DND-41 (cell line): ENCODE data around the gene INPP5F.

Source experiments
- ATAC-seq: fragments of 200-7000 bp; cut with Tn5 transposase; 3 replicates; pipeline ENCODE4 v1.9.1; 2021; ENCODE audit warnings: low read depth; ENCODE audit not compliant: insufficient read depth
- DNase-seq: peaks from one replicate; pipeline ENCODE4 v3.0.0-alpha.2; 2020
- H2AFZ ChIP-seq: 2 replicates; pipeline ENCODE4 v1.6.0; 2012; ENCODE audit warnings: low read depth, low read length
- H3K27ac ChIP-seq: 2 replicates; pipeline ENCODE4 v1.5.1; 2012; ENCODE audit warnings: low read length, inconsistent platforms
- H3K27me3 ChIP-seq: fragments of 200-600 bp; sonication (generic); 2 replicates; pipeline ENCODE4 v1.6.0; 2012; ENCODE audit warnings: low read length, mild to moderate bottlenecking, inconsistent platforms; ENCODE audit not compliant: insufficient read depth, poor library complexity
- H3K36me3 ChIP-seq: 2 replicates; pipeline ENCODE4 v1.5.1; 2012; ENCODE audit warnings: low read length, inconsistent platforms; ENCODE audit not compliant: insufficient read depth
- H3K4me1 ChIP-seq: 2 replicates; pipeline ENCODE4 v1.5.1; 2012; ENCODE audit warnings: mild to moderate bottlenecking, low read length; ENCODE audit not compliant: insufficient read depth
- H3K4me2 ChIP-seq: 2 replicates; pipeline ENCODE4 v1.6.0; 2012; ENCODE audit warnings: mild to moderate bottlenecking, moderate library complexity, low read length, inconsistent platforms; ENCODE audit not compliant: insufficient read depth
- H3K4me3 ChIP-seq, 2 experiments: fragments of 200-600 bp in 1 of 2; shearing (Covaris generic) in 1 of 2; 2 replicates each; pipeline ENCODE4 v1.5.1; 2012 to 2016; ENCODE audit warnings: inconsistent platforms in 2 of 2, low read length in 2 of 2, mild to moderate bottlenecking in 2 of 2, low read depth in 1 of 2, moderate library complexity in 1 of 2
- H3K79me2 ChIP-seq: 2 replicates; pipeline ENCODE4 v1.6.0; 2012; ENCODE audit warnings: low read length, inconsistent platforms; ENCODE audit not compliant: insufficient read depth
- H3K9ac ChIP-seq: 2 replicates; pipeline ENCODE4 v1.6.0; 2012; ENCODE audit warnings: low read depth, mild to moderate bottlenecking, inconsistent platforms, low read length, moderate library complexity
- H3K9me3 ChIP-seq: 2 replicates; pipeline ENCODE4 v1.5.1; 2012; ENCODE audit warnings: low read length, moderate library complexity, mild to moderate bottlenecking, inconsistent platforms; ENCODE audit not compliant: insufficient read depth, severe bottlenecking
- H4K20me1 ChIP-seq: 2 replicates; pipeline ENCODE4 v1.6.0; 2012; ENCODE audit warnings: low read length; ENCODE audit not compliant: insufficient read depth
- EZH2 ChIP-seq: IDR thresholded peaks from 3 replicates; pipeline ENCODE4 v1.6.1; 2012; ENCODE audit warnings: borderline replicate concordance, low read depth, mild to moderate bottlenecking, moderate library complexity, low read length, inconsistent platforms; ENCODE audit not compliant: severe bottlenecking
- TF ChIP-seq, protein P1 (sequence below): IDR thresholded peaks from 2 replicates; pipeline ENCODE4 v1.5.1; 2012; ENCODE audit warnings: borderline replicate concordance, low read length, moderate library complexity, mild to moderate bottlenecking; ENCODE audit not compliant: poor library complexity, severe bottlenecking; ENCODE audit errors: extremely low read depth

INPP5F gene

DNA sequence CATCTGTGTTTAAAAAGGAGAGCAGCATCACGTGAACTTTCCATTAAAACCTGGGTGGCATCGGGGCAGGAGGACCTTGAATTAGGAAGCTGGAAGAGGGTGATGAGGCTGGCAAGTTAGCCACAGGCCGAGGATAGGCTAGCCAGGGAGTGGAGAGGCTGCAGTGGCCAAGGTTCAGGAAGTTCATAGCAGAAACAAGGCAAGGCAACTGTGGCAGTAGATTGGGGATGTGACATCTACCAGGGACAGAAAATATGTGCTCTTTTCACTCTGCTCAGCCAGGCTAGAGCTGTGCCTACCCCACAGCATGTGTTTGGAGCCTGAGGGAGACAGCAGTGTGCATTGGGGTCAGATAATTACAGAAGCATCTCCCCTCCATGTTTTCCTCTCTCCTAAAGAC is 2.2 kb upstream of the INPP5F start:
- TF ChIP-seq, protein P1, sequence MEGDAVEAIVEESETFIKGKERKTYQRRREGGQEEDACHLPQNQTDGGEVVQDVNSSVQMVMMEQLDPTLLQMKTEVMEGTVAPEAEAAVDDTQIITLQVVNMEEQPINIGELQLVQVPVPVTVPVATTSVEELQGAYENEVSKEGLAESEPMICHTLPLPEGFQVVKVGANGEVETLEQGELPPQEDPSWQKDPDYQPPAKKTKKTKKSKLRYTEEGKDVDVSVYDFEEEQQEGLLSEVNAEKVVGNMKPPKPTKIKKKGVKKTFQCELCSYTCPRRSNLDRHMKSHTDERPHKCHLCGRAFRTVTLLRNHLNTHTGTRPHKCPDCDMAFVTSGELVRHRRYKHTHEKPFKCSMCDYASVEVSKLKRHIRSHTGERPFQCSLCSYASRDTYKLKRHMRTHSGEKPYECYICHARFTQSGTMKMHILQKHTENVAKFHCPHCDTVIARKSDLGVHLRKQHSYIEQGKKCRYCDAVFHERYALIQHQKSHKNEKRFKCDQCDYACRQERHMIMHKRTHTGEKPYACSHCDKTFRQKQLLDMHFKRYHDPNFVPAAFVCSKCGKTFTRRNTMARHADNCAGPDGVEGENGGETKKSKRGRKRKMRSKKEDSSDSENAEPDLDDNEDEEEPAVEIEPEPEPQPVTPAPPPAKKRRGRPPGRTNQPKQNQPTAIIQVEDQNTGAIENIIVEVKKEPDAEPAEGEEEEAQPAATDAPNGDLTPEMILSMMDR: no peak
- TF ChIP-seq EZH2: no peak
- H3K9me3 ChIP-seq: peaks cover 5% of the 10 kb centered on the region
- 0 out of 2 replicates have a peak overlapping the region, but pooled peaks have one; percentile 12 for H3K4me2 ChIP-seq
- no peak for DNase-seq
- no peak overlapping the region for H3K27ac ChIP-seq
- H3K27me3 ChIP-seq: no peaks in the 10 kb centered on the region
- peaks cover 13% of the 10 kb centered on the region for H3K79me2 ChIP-seq
- peaks cover 39% of the 10 kb centered on the region for H3K4me1 ChIP-seq
- no peaks in the 10 kb centered on the region; the same call in 1 of the 2 replicates for H4K20me1 ChIP-seq
- no peaks in the 10 kb centered on the region for H3K36me3 ChIP-seq
- no peak overlapping the region for H3K4me3 ChIP-seq
- H3K9ac ChIP-seq: no peak overlapping the region
- peak overlapping the region; percentile 36; the same call in 1 of the 2 replicates for H2AFZ ChIP-seq
- ATAC-seq: no peak

DNA sequence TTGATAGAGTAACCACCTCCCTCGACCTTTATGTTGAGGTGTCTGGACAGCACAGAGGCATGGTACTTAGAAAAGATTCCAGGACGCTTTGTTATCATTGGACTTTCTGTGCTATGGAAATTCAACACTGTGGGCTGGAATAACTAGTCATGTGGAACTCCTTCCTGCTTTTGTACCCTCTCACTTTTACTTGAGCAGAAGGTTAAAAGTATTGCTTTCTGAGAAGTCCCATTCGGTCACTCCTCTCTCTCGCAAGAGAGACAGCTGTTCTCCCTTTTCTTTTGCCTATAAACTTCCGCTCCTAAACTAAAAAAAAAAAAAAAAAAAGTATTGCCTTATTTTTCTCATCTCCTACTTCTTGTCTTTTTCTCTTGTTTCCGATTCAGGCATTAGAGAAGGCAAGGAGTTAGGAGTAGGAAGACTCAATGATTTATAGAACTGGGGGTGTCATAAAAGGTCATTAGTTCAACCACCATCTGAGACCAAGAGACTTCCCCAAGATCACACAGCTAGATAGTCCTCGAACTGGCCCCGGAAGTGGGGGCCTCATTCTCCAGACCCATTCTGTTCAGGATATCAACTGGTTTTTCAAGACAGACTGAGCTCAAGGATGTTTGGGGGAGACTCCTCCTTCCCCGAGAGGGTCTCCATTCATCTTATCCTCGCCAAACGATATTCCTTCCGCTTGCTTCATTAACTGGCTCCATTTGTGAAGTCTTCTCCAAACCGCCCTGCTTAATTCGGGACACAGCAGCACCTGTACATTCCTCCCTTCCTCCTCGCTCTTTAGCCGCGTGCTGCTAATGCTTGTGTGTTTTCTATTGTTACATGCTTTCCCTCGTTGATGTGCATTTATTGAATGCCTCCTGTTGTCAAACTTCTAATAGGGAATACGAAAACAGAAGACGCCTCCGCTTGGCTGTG is 995 bp upstream of the INPP5F start:
- no peak; the same call in 2 of the 3 replicates for ATAC-seq

DNA sequence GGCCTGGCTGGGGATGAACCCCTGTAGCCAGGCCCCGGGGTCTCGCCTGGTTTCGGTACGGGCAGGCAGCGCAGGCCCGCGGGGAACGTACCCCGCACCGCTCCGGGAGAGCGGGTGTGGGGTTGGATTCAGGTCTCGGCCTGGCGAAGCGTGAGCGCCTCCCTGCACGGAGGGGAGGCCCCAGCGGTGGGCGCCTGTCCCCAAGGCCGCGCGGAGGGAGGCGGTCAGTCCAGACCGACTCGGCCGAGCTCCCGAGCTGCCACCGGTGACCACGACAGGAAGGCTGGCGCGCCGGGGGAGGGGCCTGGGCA is 378 bp upstream of the INPP5F start:
- H3K4me3 ChIP-seq: peak overlapping the region; percentile 45 to 79; a peak in 3 of 4 replicates
- peaks cover 41% of the 10 kb centered on the region for H3K4me1 ChIP-seq
- no peaks in the 10 kb centered on the region for H3K27me3 ChIP-seq
- no peak for DNase-seq
- peaks cover 4% of the 10 kb centered on the region for H3K9me3 ChIP-seq
- H3K79me2 ChIP-seq: peaks cover 21% of the 10 kb centered on the region
- peak overlapping the region; percentile 93 for H2AFZ ChIP-seq
- no peaks in the 10 kb centered on the region; the same call in 1 of the 2 replicates for H4K20me1 ChIP-seq
- no peaks in the 10 kb centered on the region for H3K36me3 ChIP-seq
- peak overlapping the region; percentile 76 for H3K9ac ChIP-seq
- TF ChIP-seq, protein P1: no peak
- TF ChIP-seq EZH2: no peak
- H3K4me2 ChIP-seq: peak overlapping the region; percentile 83
- H3K27ac ChIP-seq: peak overlapping the region; percentile 68
- ATAC-seq: peak; percentile 64

More for the DNA sequence above, 995 bp upstream of the INPP5F start:
- H4K20me1 ChIP-seq: no peaks in the 10 kb centered on the region; the same call in 1 of the 2 replicates
- no peaks in the 10 kb centered on the region for H3K36me3 ChIP-seq
- H3K79me2 ChIP-seq: peaks cover 21% of the 10 kb centered on the region
- no peak for TF ChIP-seq EZH2
- TF ChIP-seq, protein P1: no peak
- peak overlapping the region; percentile 83 for H3K4me2 ChIP-seq
- peaks cover 41% of the 10 kb centered on the region for H3K4me1 ChIP-seq
- no peaks in the 10 kb centered on the region for H3K27me3 ChIP-seq
- H3K9ac ChIP-seq: peak overlapping the region; percentile 76
- H3K27ac ChIP-seq: peak overlapping the region; percentile 68
- peaks cover 5% of the 10 kb centered on the region for H3K9me3 ChIP-seq
- no peak for DNase-seq
- H2AFZ ChIP-seq: peak overlapping the region; percentile 93
- peak overlapping the region; percentile 45 to 79; a peak in 3 of 4 replicates for H3K4me3 ChIP-seq
